ENCODE measurements around the gene RAN.

- TF ChIP-seq CTCF (conservative IDR thresholded peaks at IDR 0.05) = no peak
- TF ChIP-seq EZH2 (IDR thresholded peaks at IDR 0.05; ENCODE audit: low read depth) = no peak
Measured at GRCh38 chr12:130832561-130833209, 39.2 kb upstream of the RAN start.
